HG02840 (cell line): ENCODE measurements around the gene DNAH6.
"Not testable (repeated sequence)": the region's sequence is repeated elsewhere in the genome, so short reads cannot be mapped to it uniquely, and the experiment has no call there.

Experiments used
- ATAC-seq: cut with Tn5 transposase; IDR thresholded peaks from one replicate; pipeline ENCODE4 v1.9.1; 2021; ENCODE audit warnings: mild to moderate bottlenecking, moderate library complexity, moderate number of reproducible peaks; ENCODE audit not compliant: unreplicated experiment, low FRiP score

The DNAH6 gene

DNA sequence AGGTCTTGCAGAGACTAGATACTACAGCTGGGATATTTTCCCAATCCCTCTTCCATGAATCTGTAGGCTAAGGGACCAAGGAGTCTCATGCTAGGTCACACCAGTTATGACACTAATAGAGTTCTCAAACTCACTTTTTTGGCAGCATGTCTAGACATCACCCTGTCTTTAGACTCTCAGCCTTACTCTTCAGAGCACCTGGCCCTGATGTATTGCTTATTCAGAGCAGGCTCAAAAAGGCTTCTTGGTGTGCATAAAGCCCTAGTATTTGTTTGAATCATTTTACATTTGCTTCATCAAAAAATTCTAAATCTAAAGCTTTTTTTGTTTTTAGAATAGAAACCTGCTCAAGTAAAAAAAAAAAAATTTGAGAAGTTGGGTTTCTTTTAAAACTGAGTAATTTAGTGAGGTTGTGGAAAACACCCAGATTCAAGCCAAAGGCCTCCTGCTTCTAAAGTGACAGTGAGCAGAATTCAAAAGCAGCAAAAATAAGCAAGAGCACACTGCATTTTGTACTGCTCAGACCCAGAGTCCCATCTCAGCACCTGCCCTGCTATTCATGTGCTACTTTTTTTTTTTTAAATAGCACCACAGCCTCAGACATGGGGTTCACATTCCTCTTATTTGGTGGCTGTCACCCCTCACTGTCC is 18.0 kb upstream of the DNAH6 start:
- ATAC-seq, result no peak

DNA sequence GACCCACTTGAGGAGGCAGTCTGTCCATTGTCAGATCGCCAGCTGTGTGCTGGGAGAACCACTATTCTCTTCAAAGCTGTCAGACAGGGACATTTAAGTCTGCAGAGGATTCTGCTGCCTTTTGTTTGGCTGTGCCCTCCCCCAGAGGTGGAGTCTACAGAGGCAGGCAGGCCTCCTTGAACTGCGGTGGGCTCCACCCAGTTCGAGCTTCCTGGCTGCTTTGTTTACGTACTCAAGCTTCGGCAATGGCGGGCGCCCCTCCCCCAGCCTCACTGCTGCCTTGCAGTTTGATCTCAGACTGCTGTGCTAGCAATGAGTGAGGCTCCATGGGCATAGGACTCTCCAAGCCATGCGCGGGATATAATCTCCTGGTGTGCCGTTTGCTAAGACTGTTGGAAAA is 5.3 kb upstream of the DNAH6 start:
- not testable (repeated sequence) for ATAC-seq

DNA sequence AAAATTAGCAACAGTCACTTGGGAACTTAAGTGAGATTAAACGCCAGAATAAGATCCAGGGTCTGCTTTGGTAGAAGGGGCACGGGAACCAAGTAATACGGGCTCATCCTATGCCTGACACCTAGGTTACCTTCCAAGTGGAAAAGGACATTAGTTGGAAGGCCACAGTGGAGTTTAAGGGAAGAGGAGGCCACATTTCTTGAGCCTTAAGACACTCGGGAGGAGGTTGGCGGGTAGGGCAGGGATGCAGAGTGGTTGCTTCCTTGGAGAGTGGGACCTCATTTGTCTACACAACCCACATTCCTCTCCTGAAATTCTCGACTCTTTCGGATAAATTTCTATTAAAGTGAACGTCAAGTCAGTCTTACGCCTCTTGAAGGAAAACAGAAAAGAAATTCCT is 510 bp upstream of the DNAH6 start:
- no peak for ATAC-seq

DNA sequence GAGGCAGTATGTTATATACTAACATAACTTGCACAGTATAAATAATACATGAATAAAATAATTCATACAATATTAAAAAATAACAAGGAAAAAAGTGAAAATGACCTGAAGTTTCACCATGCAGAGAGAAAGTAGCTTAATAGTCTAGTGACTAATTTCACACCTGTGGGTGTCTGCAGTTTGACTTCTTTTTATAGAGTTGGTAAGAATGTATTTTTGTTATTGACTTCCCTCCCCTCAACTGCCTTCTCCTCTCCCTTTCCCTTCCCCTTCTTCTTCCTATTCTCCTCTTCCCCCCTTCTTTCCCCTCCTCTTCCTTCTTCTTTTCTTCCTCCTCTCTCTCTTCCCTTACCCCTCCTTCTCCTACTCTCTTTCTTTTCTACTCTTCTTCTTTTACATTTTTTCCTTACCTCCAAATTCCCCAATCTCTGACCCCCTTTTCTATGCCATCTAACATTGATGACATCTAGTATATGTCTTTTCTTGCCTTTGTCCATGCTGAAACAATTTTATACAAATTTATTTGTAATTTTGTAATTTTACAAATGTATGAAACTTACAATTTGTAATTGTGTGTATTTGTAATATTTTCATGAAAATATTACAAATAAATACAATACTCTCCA is 3.1 kb downstream of the DNAH6 start:
- no peak for ATAC-seq

DNA sequence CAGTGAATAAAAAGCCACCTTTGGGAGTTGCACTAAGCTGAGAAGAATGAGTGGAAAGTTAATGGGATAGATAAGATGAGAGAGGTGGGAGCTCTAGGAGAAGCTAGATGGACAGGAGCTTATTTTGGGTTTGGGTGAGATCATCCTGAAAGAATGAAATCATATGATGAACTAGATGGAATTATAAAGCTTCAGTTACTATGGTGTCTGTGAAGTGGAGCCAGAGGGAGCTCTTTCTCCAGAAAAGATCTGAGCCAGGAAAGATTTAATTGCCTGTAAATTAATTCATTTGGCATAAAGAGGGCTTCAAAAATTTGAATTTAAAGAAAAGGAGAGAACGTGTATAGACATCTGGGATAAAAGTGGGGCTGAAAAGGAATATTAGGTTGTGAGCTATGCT is 10.3 kb downstream of the DNAH6 start:
- ATAC-seq, result no peak

DNA sequence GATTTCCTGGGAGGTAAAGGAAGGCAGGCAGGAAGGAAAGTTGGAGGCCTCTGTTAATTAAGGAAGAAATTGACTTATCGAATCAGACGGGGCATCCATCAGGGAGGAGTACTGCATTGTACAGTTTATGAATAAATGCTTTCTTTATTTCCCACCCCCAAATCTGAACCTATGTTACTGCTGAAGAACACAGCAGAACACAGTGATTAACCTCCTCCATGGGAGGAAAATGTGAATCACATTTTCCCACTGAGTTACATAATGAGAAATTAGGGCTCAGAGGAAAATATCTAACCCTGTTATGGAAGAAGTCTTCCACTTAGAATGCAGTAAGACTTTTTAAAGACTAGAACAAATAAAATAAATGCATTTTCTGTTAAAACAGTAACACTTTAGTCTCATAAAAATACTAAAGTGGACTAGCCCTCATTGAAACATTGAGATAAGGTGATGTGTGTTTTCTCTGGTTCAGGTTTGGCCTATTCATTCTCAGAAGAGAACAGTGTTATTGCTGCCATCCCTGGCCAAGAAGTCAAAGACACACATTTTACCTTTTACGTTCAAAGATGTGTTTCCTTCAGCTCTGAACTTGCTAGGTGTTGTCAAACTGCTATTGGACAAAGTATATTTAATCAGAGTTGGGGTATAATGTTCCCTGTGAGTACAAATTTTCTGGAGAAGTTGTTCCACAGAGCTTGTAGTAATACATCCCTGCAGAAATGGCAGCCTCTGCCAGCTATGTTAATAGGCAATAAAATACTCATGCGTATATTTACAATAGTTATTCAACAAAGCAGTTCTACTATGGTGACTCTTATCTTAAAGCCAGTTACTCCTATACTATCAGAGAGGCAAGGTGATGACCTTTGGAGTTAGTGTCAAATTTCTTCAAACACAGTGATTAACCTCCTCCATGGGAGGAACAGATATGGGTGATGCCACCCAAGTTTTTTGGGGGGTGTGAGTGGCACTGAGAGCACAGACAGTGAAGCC is 11.1 kb downstream of the DNAH6 start:
- no peak for ATAC-seq

DNA sequence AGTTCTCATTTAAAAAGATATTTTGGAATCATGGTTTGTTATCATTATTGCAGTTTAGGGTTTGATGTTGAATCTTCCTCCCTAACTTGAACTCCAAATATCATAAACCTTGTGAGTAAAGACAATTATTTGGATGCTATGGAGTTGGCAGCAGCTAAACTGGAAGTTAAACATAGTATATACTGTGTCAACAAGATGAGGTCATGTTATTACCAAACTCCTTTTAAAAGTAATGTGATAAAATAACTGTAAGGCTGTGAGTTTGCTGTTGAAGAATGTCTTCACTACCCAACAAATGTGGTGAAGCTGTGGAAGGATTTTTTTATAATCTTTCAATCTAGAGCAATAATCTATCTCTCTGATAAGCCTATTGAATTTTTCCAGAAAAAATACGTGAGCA is 16.0 kb downstream of the DNAH6 start:
- no peak for ATAC-seq

DNA sequence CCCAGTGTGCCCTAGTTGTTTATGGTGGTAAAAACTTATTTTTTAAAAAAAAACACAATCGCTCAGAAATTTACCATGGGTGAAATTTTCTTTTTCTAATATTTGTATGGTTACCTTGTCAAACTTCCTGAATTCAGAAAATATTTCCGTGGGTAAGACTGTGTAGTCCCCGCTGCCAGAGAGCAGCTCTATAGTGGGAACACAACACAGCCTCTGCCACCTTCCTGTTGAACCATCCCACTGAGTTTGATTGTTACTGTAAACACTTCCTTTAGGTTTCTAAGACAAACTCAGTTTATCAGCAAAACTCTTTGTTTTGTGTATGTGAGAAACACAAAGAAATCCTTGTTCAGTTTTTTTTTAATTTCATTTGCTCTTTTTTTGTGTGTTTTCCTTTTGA is 17.9 kb downstream of the DNAH6 start:
- no peak for ATAC-seq

DNA sequence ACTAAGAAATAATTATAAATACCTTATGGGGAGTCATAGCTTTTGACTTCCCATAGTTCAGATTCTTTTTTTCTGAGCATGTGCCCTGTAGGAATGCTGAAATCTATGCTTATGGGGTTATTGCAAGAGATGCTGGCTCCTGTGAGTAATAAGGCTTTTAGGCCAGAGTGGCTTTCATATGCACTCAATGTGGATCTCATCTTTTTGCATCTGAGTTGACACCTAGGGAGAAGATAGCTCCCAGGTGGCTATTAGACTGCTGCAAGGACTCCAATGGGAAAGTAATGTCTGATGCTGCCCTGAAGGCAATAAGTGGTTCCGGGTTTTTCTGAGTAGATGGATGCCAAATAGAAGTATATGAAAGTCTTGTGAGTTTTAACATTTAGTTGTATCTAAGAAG is 21.0 kb downstream of the DNAH6 start:
- no peak for ATAC-seq

DNA sequence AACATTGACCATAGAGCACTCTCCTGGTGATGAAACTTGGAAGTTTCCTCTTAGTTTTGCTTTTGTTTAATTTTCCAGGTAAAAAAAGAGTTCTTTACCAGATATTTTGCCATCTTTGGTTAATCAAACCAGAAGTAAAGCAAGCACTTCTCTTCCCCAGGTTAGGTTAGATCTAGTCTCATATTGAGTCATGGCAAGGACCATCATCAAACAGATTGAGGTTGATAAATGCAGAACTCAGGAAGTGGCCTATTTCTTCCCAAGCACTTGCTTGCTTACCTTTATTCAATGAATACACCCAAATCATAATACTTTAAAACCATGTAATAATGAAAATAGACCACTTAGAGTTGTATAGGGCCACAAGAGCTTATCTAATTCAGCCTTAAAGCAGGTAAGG is 23.4 kb downstream of the DNAH6 start:
- no peak for ATAC-seq

DNA sequence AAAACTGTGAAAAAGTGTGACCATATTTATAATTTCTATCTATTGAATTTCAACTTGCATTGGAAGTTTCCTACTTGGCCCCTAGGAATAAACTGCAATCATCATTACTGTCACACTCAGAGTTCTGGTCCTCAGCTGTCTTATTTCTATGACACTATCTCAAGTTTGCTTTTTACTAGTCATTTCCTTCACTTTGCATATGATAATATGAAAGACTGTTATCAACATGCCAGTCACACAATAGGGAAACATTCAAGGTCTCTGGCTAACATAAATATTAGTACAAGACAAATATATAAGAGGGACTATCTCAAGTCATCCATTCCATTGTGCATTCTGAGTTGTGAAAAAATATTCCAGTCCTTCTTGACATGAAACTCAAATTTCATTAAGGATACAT is 28.7 kb downstream of the DNAH6 start:
- no peak for ATAC-seq

DNA sequence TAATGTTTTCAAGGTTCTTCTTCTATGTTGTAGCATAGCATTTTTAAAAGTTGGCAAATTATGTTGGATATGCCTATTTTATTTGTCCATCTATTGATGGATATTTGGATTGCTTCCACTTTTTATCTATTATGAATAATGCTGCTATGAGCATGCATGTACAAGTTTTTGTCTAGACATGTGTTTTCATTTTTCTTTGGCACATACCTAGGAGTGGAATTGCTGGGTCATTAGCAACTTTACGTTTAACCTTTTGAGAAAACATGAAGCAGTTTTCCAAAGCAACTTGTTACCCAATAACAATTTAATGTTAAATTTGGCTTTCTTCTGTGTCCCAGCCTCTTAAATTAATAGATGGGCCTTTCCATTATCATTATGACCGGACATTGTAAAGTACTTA is 30.3 kb downstream of the DNAH6 start:
- no peak for ATAC-seq

DNA sequence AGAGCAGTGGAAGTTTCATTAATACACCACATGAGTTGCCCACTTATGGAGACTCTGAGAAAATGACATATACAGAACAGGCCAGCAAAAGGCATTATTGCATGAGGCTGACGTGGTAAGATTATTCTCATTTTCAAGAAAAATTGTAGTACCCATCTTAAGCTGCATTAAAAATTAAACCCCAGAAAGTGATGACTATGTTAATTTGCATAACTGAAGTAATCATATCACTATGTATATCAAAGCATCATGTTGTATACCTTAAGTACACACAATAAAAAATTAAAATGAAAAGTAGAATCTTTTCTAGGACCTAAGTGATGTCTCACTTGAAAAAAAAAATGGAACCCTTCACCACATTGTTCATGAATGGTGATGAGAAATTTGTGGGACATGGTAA is 32.0 kb downstream of the DNAH6 start:
- no peak for ATAC-seq

DNA sequence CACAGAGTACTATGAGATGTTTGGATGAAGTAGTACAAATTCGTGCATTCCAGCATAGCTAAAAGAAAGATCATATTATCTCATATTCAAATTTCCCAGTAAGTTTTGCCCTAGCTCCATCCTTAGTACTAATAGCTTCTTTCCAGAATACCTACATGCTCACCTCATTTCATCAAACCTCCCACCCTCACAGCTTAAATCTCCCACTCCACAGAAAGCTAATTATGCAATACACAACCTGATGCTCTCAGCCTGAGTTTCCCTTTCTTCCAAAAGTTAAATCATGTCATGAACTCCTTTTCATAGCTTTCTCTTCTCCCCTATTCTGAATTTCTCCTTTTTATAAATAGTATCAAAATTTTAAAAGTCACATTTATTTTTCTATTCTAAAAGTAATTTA is 34.6 kb downstream of the DNAH6 start:
- ATAC-seq, result no peak

DNA sequence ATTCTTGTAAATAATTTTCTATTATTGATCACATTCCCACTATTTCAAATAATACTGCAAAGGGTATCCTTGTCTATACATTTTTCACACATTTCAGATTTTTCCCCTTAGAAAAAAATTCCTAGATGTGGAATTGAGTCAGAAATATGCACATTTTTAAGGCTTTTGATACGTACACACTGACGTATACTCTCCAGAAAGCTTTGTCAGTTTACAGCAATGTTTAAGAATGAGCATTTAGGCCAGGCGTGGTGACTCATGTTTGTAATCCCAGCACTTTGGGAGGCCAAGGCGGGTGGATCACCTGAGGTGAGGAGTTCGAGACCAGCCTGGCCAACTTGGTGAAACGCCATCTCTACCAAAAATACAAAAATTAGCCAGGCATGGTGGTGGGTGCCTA is 35.2 kb downstream of the DNAH6 start:
- ATAC-seq, result not testable (repeated sequence)

DNA sequence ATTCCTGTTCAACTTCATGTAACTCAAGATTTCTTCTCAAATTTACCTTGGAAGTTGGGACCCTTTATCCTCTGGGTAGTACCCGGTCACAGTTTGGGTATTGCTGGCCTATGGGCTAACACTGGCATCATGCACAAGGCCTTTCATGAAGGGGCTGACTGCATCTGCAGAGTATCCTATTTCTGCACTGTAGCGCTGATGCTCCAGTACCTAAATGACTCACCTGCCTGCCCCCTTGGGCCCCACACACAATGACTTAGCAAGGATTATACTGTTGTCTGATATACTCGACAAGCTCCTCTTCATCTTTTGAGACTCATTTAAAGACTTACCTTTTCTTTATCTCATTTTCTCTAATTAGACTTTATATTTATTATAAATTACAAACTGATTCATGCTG is 39.9 kb downstream of the DNAH6 start:
- no peak for ATAC-seq

DNA sequence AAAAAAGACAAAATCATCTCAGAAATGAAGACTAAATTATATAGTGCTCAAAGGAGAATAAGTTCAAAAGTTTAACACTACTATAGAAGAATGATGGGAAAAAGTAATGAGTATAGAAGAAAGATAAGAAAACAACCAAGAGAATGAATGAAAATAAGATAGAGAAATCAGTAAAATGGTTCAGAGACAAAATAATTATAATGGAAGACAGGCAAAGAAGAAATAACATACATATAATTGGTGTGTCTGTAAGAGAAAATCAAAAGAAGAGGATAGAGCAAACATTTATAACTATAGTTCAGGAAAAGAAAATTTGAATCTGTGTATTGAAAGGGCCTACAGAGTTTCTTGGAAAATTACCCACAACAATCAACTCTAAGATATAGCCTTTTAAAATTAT is 43.5 kb downstream of the DNAH6 start:
- ATAC-seq, result no peak

DNA sequence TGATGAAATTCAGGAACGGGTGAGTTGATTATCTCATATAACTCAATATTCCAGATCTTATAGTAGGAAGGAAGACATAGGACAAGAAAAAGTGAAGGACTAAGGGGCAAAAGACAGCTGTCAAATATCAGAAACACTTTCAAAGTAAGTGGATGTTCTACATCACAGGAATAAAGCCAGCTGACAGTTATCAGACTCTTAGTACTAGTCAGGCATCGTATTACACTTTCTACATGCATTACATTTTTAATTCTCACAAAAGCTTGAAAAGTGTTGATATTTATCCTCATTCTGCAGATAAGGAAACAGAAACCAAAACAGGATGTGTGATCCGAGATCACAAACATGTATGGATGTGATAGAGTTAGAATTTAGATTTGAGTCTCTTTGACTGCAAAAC is 63.4 kb downstream of the DNAH6 start:
- no peak for ATAC-seq

DNA sequence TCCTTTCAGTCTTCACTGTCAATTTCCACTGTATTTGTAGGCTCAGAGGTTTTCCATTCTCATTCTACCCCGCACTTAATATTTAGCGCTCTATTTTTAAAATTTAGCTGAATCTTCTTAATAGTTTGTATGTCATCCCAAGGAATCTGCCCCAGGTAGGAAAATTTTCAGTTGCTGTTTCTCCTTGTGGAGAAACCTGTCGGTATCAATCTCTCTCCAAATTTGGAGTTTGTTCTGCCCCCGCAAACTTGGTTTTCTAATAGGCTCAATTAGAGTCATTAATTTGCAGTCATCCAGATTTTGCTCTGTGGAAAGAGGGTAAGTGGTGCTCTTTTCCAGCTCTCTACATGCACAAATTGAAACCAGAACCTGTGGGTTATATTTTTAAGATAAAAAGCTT is 87.6 kb downstream of the DNAH6 start:
- no peak for ATAC-seq

DNA sequence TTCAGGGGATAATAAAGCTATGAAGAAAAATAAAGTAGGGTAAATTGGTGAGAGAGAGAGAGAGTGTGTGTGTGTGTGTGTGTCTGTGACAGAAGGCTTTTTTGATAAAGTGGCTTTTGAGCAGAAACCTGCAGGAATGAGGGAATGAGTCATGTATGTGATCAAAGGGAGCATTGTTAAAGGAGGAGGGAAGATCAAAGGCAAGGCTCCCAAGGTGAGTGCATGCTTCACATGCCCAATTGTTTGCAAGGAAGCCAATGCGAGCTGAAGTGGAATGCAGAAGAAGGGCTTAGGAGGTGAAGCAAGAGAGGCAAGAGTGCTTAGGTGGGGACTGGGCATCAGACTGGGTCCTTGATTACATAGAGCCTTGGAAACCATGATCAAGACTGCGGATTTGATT is 96.8 kb downstream of the DNAH6 start:
- no peak for ATAC-seq

DNA sequence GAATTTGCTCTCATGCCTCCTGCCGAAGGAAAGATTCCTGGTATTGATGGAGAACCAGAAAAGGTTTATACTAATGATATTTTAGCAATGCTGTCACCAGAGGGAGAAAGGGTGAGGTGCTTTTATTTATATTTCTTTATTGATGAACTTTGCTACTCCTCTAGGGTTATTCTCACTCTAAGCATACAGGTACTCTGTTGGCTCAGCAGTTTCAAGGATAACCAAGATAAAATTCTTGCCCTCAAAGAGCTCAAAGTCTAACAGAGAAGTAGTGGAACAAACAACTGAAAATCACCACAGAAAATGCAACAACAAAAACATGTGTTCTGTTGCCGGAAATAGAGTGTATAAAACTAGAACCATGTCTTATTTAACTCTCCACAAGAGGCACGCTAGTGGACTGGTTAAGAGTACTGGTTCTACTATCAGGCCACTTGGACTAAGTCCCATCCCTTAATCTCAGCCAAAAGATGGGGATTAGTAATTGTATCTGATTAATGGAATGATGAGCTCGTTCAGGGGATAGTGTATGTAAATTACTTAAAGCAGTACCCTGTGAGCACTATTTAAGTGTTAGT is 103.6 kb downstream of the DNAH6 start:
- ATAC-seq, result no peak
